ENCODE measurements around the gene HBE1. TPM values are rescaled to one million over a fixed set of nuclear protein-coding genes. Genes with fewer than 3 reads are reported as not detected.
A peak's percentile ranks its signal among the peaks of the same experiment; 100 is the strongest.

HBE1 gene
- total RNA-seq, 1 donor from 2014 or later, result not detected

DNA sequence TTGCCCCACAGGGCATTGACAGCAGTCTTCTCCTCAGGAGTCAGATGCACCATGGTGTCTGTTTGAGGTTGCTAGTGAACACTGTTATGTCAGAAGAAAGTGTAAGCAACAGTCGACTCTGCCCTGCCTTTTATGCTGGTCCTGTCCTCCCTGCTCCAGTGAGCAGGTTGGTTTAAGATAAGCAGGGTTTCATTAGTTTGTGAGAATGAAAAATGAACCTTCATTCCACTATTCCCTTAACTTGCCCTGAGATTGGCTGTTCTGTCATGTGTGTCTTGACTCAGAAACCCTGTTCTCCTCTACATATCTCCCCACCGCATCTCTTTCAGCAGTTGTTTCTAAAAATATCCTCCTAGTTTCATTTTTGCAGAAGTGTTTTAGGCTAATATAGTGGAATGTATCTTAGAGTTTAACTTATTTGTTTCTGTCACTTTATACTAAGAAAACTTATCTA lies 35.3 kb downstream of the HBE1 start, which contains the start of gene HBD:
TSS of gene HBD (minus strand) at position 103 of the 454 bp plus-strand sequence. CDS start at position 53, 50 bp downstream.
- peak; percentile 31 for DNase-seq (ENCODE audit: low read depth)

GRCh38 chr11:5233307-5233706 lies 36.4 kb downstream of the HBE1 start:
- DNase-seq (ENCODE audit: low read depth), result no peak

DNA sequence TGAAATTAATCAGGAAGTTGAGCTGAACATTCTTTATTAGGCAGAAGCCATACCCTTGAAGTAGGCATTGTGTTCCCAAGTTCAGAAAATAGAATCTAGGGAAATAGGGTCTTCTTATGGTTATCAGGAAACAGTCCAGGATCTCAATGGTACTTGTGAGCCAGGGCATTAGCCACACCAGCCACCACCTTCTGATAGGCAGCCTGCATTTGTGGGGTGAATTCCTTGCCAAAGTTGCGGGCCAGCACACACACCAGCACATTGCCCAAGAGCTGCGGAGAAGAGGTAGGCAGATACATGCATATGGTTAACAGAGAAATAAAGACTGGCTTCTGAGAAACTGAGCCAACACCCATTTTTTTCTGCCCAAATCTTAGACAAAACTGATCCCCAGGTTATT lies 36.9 kb downstream of the HBE1 start:
- no peak for DNase-seq (ENCODE audit: low read depth)

GRCh38 chr11:5232176-5232575 lies 37.6 kb downstream of the HBE1 start:
- DNase-seq (ENCODE audit: low read depth), result no peak

DNA sequence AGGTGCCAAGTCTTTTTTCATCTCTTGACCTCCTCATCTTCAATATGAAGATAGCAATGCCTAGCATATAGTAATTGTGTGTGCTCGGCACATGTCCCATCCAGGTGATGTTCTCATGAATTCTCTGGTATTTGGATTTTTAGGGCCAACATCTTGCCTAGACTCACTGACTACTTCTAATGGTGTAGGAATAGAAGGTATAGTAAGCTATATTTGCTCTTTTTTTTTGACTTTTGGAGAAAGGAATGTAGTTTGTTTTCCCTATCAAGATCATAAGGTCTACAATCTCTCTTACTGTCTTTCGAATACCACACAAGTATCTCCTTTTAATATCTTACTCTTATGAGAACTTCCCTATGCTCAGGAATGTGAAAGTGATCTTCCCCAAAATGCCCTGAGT lies 38.6 kb downstream of the HBE1 start:
- DNase-seq (ENCODE audit: low read depth), result no peak

DNA sequence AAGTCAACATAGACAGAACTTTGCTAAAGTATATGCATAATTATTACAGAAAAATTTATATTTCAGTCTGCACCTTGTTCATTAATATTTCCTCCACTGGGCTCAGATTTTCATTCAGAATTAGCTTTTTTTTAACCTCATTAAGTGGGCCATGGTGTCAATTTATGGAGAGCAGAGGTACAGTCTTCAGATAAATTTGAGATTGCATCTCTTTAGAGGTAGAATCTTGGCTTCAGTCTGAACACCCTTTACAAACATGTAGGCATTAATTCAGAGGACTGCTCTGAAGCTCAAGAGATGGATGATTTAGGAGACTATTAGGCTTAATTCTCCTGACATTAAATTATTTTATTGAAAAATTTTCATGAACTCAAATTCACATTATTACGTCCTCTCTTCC lies 39.5 kb downstream of the HBE1 start:
- DNase-seq (ENCODE audit: low read depth), result no peak

- no peak for DNase-seq (ENCODE audit: low read depth)
These were observed 39.9 kb downstream of the HBE1 start for GRCh38 chr11:5229796-5230195.

- no peak for DNase-seq (ENCODE audit: low read depth)
These were observed 40.4 kb downstream of the HBE1 start for GRCh38 chr11:5229356-5229755.

GRCh38 chr11:5228124-5228523 lies 41.6 kb downstream of the HBE1 start:
- DNase-seq (ENCODE audit: low read depth), result no peak

DNA sequence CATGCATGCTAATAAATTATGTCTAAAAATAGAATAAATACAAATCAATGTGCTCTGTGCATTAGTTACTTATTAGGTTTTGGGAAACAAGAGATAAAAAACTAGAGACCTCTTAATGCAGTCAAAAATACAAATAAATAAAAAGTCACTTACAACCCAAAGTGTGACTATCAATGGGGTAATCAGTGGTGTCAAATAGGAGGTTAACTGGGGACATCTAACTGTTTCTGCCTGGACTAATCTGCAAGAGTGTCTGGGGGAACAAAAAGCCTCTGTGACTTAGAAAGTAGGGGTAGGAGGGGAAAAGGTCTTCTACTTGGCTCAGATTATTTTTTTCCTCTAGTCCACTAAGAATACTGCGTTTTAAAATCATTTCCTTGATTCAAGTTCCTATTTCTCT lies 42.1 kb downstream of the HBE1 start:
- DNase-seq (ENCODE audit: low read depth), result no peak

DNA sequence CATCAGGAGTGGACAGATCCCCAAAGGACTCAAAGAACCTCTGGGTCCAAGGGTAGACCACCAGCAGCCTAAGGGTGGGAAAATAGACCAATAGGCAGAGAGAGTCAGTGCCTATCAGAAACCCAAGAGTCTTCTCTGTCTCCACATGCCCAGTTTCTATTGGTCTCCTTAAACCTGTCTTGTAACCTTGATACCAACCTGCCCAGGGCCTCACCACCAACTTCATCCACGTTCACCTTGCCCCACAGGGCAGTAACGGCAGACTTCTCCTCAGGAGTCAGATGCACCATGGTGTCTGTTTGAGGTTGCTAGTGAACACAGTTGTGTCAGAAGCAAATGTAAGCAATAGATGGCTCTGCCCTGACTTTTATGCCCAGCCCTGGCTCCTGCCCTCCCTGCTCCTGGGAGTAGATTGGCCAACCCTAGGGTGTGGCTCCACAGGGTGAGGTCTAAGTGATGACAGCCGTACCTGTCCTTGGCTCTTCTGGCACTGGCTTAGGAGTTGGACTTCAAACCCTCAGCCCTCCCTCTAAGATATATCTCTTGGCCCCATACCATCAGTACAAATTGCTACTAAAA lies 42.9 kb downstream of the HBE1 start, which contains the start of gene HBB:
TSS of gene HBB (minus strand) at position 340 of the 579 bp plus-strand sequence. CDS start at position 290, 50 bp downstream.
- DNase-seq (ENCODE audit: low read depth), result no peak

- DNase-seq (ENCODE audit: low read depth), result no peak
These were observed 44.3 kb downstream of the HBE1 start for GRCh38 chr11:5225480-5225871.

GRCh38 chr11:5224538-5225479 lies 44.9 kb downstream of the HBE1 start:
- DNase-seq (ENCODE audit: low read depth), result no peak

DNA sequence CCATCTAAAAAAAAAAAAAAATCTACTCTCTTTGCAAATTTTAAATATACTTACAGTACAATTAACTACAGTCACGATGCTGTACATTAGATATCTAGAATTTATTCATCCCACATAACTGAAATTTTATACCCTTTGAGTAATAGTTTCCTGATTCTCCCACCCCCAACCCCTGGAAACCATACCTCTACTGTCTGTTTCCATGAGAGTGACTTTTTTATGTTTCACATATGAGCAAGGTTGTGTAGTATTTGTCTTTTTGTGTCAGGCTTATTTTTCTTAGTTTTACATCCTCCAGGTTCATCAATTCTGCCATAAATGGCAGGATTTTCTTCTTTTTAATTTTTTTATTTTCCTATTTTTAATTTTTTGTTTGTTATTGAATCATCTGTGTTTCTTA lies 46.1 kb downstream of the HBE1 start:
- no peak for DNase-seq (ENCODE audit: low read depth)

DNA sequence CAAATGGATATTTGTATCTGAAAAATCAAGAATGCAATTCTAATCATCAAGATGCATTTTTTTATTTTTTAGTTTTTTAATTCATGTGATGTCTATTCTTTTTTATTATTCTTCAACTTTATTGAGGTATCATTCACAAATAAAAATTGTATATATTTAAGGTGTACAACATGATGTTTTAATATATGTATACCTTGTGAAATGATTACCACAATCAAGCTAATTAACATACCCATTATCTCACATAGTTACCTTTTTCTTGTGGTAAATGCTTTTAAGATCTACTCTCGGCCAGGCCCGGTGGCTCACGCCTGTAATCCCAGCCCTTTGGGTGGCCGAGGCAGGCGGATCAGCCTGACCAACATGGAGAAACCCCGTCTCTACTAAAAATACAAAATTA lies 46.6 kb downstream of the HBE1 start:
- DNase-seq (ENCODE audit: low read depth), result no peak

Other genes with a start within 250 kb of the HBE1 start
- gene OR52J3, start 223.4 kb downstream of the HBE1 start, total RNA-seq, result not detected in 2 replicates
- not detected in 2 replicates for gene OR52E2, start 210.3 kb downstream of the HBE1 start, total RNA-seq
- gene OR52E1, start 200.4 kb downstream of the HBE1 start, total RNA-seq, result not detected in 2 replicates
- gene OR52A5, start 131.6 kb downstream of the HBE1 start, total RNA-seq, result not detected in 2 replicates
- gene OR52A1, start 115.2 kb downstream of the HBE1 start, total RNA-seq, result not detected in 2 replicates
- gene OR51V1, start 69.3 kb downstream of the HBE1 start, total RNA-seq, result not detected in 2 replicates
- not detected in 2 replicates for gene HBB, start 42.9 kb downstream of the HBE1 start, total RNA-seq
- gene HBD, start 35.5 kb downstream of the HBE1 start, total RNA-seq, result not detected in 2 replicates
- gene HBG1, start 20.1 kb downstream of the HBE1 start, total RNA-seq, result not detected in 2 replicates
- not detected in 2 replicates for gene HBG2, start 15.2 kb downstream of the HBE1 start, total RNA-seq
- not detected in 2 replicates for gene OR51B4, start 32.0 kb upstream of the HBE1 start, total RNA-seq
- gene OR51B2, start 54.4 kb upstream of the HBE1 start, total RNA-seq, result not detected in 2 replicates
- 0.15 TPM in 1 of 2 replicates, not detected in the other for gene OR51B5, start 73.6 kb upstream of the HBE1 start, total RNA-seq
- not detected in 2 replicates for gene OR51B6, start 81.6 kb upstream of the HBE1 start, total RNA-seq
- gene OR51M1, start 113.9 kb upstream of the HBE1 start, total RNA-seq, result not detected in 2 replicates
- not detected in 2 replicates for gene OR51Q1, start 152.2 kb upstream of the HBE1 start, total RNA-seq
- 0.20 TPM in 1 of 2 replicates, not detected in the other for gene OR51I1, start 171.6 kb upstream of the HBE1 start, total RNA-seq
- not detected in 2 replicates for gene OR51I2, start 179.4 kb upstream of the HBE1 start, total RNA-seq
- gene OR52D1, start 218.7 kb upstream of the HBE1 start, total RNA-seq, result 0.10 TPM in 1 of 2 replicates, not detected in the other
- gene UBQLN3, start 240.0 kb upstream of the HBE1 start, total RNA-seq, result 0.05 TPM in 1 of 2 replicates, not detected in the other
- 0.30 TPM in 1 of 2 replicates, not detected in the other for gene UBQLNL, start 246.8 kb upstream of the HBE1 start, total RNA-seq